Fibroblast of skin of left quadriceps (primary cell): ENCODE results near the gene CST7.

Experiments used
- DNase-seq, 2 experiments: peaks; one replicate each; pipeline ENCODE4 v3.0.0-alpha.2; 2013; ENCODE audit warnings: low read depth in 2 of 2

The CST7 gene

DNA sequence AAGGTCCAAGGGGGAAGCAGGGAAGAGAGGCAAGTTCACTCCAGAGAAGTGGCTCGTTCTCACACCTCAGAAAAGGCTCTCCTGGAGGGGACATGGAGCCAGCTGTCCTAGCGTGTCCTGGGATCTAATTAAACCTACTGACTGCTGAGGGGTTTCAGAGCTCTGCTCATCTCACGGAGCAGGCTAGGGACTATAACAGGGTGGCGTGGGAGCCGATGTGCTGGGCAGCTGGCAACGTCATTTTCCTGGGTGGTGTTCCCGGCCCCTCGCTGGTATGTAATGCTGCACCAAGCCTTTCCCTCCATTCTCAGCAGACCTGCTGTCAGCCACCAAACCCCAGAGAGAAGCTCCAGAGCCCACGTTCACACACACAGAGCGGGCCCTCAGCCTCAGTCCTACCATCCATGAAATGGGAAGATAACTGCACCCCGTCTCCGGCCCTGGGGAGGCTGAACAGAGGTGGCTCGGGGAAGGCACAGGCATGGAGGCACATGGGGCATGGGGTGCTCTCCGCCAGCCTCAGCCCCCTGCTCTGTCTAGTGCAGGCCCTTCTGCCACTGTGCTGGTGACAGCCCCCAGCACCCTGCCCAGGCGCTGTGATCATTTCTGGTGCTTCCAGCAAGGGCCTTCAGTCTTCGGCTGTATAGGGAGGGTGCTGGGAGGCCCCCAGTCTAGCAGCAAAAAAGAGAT, 1.9 kb downstream of the CST7 start:
- DNase-seq = no peak

DNA sequence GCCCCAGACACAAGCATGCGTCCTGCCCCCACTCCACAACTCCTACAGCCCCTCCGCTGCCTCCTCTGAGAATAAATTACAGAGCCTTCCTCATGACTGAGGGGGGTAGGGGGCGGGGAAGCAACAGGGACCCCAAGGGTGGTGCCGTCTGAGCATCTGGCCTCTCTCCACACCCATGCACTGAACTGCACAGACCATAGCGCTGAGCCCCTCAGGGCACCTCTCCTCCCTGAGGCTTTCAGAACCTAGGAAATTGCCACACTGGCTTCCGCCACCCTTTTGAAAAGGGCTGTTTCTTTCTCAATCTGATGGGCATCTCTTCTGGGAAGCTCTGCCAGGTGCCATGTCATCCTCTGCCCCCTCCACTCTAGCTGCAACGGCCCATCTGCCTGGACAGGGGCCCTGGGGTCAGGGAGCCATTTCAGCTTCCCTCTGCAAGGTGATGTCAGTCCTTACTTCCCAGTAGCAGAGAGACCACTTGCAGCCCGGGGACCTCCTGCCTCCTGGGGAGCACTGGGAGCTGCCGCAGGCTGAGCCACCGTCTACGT, 2.5 kb downstream of the CST7 start:
- no peak for DNase-seq

DNA sequence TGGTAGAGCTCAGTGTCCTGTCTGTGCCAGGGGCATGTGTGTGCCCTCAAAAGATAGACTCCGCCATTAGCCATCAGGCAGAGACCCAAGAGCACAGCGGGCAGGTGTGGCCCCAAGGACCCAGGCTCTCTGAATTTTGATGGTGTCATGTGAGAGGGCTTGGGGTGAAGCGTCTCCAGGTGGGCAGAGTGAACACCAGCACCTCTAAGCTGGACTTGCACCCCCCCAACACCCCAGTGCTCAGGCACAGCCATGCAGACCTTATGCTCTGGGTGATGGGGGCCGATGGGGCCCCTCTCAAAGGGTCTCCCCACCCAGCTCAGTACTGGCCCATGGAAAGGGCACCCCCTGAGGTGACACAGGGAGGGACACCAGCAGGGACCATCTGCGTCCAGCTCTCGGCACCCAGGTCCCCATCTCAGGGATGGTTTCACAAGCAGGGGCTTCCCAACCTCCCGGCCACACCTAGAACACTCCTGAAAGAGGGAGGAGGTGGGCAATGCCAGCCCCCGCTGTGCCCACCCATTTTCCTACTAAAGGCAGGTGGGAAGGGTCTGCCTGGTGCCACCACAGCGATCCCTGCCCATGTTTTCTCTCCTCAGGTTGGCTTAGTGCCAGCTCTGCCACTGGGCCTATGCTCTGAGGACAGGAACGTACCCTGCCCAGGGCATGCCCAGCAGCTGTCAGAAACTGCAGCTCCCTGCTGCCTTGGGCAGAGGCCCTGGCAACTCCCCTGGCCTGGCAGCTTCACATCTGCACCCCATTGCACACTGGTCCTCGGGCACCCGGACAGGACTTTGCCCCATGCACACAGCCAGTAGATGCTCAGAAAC, 3.5 kb downstream of the CST7 start:
- no peak for DNase-seq

DNA sequence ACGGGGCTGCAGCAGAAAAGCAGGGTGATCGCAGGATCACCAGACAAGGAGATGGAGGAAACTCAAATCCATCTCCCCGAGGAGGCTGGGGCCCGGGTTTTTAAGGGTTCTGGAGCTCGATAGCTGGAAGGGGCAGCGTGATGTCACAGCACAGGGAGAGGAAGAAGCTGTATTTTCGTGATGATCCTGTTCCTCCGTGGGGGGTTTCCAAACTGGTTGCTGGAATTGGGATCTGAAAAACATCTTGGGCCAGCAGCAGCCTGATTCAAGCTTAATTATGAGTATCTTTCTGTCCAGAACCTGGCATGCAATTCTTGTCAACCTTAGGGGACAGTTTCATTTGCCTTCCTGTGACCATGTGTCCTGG, 4.1 kb downstream of the CST7 start:
- DNase-seq = no peak

DNA sequence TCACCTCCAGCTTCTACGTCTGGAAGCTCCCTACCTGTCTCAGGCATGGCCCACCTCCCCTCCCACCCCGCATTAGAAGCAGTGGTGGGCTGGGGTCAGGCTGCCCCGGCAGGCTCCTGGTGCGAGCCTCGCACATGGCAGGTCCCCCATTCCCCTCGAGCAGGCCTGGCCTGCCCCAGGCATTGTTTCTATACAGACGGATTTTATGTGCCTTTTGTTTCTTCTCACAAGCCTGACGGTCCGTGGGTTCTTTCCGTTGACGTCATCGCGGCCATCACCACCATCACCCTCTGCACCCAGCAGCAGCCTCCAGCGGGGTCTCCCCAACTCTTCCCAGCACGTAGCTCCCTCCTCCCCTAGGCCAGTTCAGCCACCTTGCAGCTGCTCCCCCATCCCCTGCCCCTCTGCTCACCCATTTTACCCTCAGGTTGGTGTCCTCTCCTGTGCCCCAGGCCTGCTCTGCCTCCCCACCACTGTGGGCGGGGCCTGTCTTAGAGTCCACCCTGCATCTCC, 4.6 kb downstream of the CST7 start:
- DNase-seq = no peak

DNA sequence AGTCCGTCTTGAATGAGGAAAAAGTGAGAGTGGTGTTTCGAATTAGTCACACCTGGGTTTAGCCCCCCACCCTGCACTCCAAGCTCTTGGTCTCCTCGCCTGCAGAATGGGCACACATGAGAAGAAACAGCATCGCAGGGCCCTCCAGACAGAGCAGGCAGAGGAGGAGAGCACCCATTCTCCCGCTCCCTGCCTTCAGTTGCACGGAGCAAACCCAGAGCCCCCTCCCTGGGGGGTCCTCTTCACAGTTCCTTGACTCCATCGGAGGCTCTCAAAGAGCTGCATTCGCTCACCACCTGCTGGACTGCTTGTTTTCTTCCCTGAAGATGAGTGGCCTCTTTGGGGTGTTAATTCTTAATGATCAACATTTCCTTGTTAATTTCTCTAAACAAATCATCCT, 5.1 kb downstream of the CST7 start:
- no peak for DNase-seq

DNA sequence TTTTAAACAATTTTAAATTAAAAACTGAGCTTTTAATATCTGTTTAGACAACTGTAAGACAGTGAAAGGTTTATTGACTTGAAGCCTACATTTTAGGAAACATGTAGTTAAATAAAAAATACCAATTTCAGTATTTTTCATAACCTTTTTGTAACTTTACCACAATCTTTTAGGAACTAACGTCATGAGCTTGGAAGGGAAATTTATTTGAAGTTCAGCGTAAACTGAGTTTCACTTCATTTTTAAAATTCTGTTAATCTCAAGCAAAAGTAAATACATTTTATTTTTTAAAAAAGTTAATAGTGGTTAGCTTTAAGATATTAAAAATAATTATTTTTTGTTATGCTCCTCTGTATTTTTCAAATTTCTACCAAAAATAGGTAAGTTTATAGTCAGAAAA, 5.5 kb downstream of the CST7 start:
- no peak for DNase-seq

DNA sequence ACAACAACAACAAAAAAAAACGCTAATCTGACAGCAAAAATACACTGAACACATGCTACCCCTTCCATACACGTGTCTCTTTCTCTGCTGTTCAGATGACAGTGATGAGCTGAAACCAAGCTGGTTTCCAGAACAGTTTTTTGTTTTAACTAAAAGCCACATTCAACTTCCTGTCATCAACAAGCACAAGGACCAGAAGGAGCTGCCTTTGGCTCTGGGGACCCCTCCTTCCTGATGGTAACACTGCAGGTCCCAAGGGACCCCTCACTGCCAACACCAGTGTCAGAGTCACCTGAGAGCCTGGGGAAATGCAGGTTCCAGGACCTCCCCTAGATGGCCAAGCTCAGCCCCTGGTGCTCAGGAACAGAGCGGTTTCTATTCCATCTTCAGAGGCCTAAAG, 6.0 kb downstream of the CST7 start:
- no peak for DNase-seq

DNA sequence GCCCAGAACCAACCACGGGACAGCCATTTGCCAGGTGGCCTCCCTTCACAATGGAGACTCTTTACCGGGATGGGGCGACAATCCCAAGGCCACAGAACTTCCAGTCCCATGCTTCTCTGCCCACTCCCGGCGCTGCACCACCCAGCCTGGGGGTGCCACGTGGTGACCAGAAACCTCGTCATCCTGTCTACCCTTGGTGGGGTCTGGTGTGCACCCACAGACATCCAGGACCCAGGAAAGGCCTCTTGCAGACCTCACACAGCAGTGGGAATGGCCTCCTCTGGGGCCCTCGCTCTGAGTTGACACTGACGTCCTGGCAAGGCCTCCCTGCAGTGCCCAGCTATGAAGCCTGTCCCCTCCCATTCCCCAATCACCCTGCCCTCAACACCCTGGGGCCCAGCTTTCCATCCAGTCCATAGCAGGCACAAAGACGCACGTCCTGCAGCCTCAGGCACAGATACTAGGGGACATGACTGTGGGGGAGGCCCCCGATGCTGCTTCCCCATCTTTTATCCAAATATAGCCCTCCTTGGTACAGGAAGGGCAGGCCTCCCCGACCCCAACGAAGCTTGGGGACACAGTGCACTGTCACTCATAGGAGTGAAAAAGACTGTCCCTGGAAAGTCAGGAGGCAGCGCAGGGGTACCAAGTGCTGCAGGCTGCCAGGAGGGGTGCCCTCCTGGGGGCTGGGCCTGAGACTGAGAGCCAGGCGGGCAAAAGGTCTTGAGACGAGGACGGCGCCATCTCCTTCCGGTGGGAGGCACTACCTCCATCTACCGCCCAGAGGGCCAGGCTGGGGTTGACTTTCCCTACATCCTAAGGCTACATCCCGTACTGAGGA, 7.2 kb downstream of the CST7 start:
- no peak for DNase-seq

DNA sequence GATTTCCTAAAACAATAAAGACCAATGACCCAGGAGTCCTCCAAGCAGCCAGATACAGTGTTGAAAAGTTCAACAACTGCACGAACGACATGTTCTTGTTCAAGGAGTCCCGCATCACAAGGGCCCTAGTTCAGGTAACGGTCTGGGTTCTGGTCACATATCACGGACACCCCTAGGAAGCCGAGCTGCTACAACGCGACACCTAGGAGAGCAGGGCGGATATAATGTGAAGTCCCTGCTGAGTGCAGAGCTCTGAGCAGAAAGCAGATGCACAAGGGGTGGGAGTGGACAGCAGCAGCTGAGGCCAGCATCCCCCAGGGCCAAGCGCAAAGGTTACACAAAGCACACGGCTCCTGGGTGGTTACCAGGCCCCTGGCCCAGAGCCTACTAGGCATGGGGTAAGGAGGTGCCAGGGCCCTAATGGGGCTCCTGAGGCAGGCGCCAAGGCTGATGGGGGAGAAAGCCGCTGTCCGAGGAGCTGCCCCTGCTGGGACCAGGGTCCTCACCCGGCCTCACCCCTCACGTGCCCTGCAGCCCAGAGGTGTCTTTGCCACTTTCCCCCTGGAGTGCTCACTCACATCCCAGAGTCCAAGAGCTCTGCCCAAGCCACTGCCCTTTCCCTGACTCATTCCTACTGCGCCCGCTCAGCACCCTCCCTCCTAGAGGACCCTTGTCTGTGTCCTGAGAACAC, 8.4 kb downstream of the CST7 start:
- no peak for DNase-seq

DNA sequence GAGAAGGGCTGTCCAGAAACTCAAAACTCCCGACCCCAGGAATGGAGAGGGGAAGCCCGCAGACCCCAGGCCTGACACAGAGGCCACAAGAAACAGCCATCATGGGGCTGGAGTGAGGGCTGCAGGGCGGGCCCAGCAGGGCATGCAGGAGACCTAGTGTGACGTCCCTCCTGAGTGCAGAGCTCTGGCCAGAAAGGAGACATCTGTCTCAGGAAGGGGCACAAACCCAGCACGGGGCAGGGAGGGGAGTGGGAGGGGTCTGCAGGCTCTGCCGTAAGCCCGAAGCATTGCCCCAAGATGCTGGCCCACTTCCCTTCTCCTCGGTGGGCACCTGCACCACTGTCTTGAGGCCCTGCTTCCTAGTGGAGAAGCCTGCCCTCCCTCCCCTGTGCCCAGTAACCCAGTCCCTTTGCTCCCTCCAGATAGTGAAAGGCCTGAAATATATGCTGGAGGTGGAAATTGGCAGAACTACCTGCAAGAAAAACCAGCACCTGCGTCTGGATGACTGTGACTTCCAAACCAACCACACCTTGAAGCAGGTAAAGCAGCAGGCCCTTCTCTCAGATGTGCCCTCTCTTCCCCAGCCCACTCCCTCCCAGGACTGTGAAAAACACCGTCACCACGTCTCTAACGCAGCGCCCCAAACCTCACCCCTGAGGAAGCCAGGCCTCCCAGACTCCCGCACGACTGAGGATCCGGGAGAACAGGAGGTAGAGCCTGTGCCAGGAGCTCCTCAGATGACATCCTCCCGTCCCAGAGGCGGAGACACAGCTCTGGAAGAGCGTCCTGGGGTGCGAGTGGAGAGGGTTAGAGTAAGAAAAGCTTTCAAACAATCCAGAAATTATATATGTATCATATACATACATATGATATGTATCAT, 9.7 kb downstream of the CST7 start:
- DNase-seq = no peak

DNA sequence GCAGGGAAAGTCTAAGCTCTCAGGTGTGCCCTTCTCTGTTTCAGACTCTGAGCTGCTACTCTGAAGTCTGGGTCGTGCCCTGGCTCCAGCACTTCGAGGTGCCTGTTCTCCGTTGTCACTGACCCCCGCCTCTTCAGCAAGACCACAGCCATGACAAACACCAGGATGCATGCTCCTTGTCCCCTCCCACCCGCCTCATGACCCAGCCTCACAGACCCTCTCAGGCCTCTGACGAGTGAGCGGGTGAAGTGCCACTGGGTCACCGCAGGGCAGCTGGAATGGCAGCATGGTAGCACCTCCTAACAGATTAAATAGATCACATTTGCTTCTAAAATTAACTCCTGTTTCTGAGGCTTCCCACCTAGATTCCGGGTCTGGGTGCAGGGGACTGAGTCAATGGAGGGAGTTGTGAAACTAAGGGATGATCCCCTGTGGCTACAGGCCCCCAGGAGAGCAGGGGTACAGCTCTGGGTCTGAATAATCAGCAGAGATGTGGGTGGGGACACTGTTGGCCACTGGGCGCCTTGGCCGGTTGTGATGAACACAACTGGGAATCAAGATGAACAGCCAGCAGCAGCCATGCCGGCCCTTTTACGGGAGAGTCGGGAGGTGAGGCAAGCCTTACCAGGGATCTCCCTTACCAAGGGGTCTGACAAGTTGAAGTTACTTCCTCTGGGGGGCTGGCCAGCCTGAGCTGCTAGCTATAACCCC, 10.7 kb downstream of the CST7 start:
- DNase-seq = no peak

DNA sequence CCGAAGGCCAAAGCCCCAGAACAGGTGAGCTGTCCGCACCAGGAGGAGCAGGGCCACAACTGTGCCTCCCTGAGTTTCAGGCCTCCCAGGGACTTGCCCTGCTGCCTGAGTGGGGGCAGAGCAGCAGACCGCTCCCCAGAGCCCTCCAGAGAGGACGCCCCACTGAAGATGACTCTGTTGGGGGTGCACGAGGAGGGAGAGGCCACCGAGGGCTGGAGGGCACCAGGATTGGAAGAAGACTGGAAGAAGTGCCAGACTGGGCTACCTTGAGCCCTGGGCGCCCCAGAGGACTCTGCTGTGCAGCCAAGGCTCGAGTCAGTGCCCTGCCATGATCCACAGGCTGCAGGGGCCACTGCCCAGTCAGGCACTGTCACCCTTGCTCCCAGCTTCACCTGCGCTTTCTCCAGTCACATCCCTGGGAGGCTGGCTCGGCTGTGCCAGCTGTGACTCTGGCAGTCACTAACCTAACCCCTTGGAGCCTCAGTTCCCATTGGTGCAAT, 11.3 kb downstream of the CST7 start:
- no peak for DNase-seq

DNA sequence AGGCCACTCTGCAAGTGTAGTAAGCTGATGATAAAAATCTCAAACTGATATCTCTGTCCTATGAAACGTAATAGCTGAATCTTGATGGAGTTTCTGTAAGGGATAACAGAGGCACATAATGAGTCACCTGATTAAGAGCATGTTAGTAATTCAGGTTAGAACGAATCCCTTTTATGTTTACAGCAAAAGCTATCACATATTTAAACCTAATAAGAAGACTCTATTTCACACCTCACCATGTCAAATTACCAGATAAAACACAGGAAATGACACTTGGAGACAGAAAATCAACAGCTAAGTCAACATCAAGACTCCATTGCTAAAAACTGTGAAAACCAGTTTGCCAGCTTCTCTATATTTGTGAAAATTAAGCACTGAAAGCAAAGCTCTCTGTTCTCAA, 11.8 kb downstream of the CST7 start:
- DNase-seq = no peak

DNA sequence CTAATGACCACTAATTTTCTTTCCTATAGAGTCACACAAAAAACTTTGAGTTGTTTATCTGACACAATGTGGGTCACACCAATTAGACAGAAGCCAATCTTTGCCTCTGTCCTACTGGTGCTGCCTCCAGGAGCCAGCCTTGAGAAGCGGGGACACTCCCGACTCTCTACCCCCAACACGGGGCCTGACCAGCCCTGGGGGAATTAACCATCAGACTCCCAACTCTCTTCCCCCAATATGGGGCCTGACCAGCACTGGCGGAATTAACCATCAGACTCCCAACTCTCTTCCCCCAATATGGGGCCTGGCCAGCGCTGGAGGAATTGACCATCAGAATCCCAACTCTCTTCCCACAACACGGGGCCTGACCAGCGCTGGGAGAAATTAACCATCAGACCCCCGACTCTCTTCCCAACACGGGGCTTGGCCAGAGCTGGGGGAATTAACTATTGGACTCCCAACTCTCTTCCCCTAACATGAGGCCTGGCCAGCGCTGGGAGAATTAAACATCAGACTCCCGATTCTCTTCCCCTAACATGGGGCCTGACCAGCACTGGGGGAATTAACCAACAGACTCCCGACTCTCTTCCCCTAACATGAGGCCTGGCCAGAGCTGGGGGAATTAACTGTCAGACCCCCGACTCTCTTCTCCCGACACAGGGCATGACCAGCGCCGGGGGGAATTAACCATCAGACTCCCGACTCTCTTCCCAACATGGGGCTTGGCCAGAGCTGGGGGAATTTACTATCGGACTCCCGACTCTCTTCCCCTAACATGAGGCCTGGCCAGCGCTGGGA, 12.5 kb downstream of the CST7 start:
- no peak for DNase-seq

DNA sequence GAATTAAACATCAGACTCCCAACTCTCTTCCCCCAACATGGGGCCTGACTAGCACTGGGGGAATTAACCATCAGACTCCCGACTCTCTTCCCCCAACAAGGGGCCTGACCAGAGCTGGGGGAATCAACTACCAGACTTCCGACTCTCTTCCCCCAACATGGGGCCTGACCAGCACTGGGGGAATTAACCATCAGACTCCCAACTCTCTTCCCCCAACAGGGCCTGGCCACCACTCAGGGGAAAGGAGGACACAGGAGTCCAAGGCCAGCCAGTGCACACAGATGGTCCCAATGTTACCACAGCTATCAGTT, 13.1 kb downstream of the CST7 start:
- no peak for DNase-seq

DNA sequence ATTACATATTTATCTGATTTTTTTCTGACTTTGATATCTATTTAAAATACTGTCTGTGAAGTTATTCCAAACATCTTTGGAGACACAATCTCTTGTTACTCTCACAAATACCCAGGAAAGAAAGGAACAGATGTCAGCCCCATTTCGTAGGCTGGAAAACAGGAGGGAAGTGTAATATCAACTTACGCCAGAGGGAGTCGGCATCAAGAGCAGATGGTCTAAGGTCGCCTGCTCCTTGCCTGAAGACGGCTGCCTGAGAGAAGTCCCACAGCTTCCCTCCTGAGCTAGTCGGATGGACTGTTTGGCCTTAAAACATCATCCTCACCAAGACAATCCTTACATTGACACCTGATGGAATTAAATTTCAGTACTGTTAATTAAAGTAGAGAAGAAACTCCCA, 13.4 kb downstream of the CST7 start:
- DNase-seq = no peak

DNA sequence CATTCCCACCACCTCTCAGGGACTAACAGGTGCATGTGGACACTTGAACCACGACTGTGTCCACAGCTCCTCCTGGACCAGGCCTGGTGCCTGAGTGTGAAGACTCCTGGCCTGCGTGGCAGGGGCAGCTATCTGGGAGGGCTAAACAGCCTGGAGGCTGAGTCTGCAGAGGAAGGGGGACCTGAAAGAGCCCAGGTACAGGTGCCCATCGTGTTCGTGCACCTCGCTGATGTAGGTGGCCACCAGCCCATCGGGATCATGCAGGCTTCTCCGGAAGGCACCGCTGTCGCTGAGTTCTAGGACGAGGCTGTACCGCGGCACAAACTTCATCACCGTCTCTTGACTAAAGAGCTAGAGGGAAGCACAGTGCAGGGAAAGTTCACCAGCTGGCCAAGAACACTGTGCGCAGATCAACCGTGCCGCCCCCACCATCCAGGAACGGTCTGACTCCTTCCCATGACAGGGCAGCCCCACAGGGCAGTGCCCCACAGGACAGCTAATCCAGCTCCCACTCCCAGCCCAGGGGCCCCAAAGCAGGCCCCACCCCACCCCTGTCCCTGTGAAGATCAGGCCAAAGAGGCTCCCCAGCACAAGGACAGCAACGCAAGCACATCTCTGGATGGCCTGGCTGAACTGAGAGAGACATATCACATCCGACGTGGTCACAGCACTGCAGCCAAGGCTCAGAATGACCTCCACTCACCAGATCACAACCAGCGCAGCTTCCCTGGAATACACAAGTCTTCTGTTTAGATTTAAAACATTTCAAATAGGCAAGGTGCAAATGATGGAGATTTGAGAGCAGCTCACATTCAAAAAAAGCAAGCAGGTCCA, 14.8 kb downstream of the CST7 start:
- no peak for DNase-seq
